ENCODE data around the gene GRPEL1. TPM values are rescaled to one million over a fixed set of nuclear protein-coding genes. Genes with fewer than 3 reads are reported as not detected.
A peak's percentile ranks its signal among the peaks of the same experiment; 100 is the strongest.

GRPEL1 gene
- total RNA-seq, 2 donors from 2014 or later, result 26.7 to 40.1 TPM

- ATAC-seq (ENCODE audit: insufficient number of reproducible peaks, low FRiP score, low read depth) (no peak), DNase-seq (ENCODE audit: low spot score) (no peak)
- no peak overlapping the region for H3K4me3 ChIP-seq
Measured at GRCh38 chr4:7073526-7074390, 5.9 kb upstream of the GRPEL1 start.

GRCh38 chr4:7073059-7073458 is 5.2 kb upstream of the GRPEL1 start:
- peaks cover 8% of the 10 kb centered on the region in 2 donors for H3K4me1 ChIP-seq (ENCODE audit: control insufficient read depth in 1 of 2, low read depth in 2 of 2)
- H3K9me3 ChIP-seq, result no peaks in the 10 kb centered on the region
- H3K27ac ChIP-seq, result no peak overlapping the region
- H3K36me3 ChIP-seq, result no peaks in the 10 kb centered on the region
- DNase-seq (ENCODE audit: low spot score) (no peak), ATAC-seq (ENCODE audit: insufficient number of reproducible peaks, low FRiP score, low read depth) (no peak)
- no peak for TF ChIP-seq CTCF (IDR thresholded peaks at IDR 0.05)
- no peak overlapping the region for H3K4me3 ChIP-seq
- no peaks in the 10 kb centered on the region for H3K27me3 ChIP-seq (replicated peaks; ENCODE audit: insufficient read depth)

More at GRCh38 chr4:7073526-7074390, 5.9 kb upstream of the GRPEL1 start:
- Histone ChIP-seq H3K27me3 (replicated peaks; ENCODE audit: insufficient read depth) (no peaks in the 10 kb centered on the region), H3K9me3 (no peaks in the 10 kb centered on the region), H3K4me1 (ENCODE audit: control insufficient read depth in 1 of 2, low read depth in 2 of 2) (peaks cover 7% of the 10 kb centered on the region in 2 donors), H3K27ac (no peak overlapping the region), H3K36me3 (no peaks in the 10 kb centered on the region)
- no peak for TF ChIP-seq CTCF (IDR thresholded peaks at IDR 0.05)

- no peak for ATAC-seq (ENCODE audit: insufficient number of reproducible peaks, low FRiP score, low read depth)
- no peak overlapping the region for H3K4me3 ChIP-seq
- H3K27me3 ChIP-seq (replicated peaks; ENCODE audit: insufficient read depth), result no peaks in the 10 kb centered on the region
- no peak overlapping the region for H3K27ac ChIP-seq
- peak; percentile 98 for TF ChIP-seq CTCF (IDR thresholded peaks at IDR 0.05)
- H3K4me1 ChIP-seq (ENCODE audit: control insufficient read depth in 1 of 2, low read depth in 2 of 2), result peaks cover 20 to 23% of the 10 kb centered on the region in 2 donors
- peak; percentile 46 for DNase-seq (ENCODE audit: low spot score)
- H3K36me3 ChIP-seq, result no peaks in the 10 kb centered on the region
- no peaks in the 10 kb centered on the region for H3K9me3 ChIP-seq
Measured at GRCh38 chr4:7070729-7071511, 3.1 kb upstream of the GRPEL1 start.

DNA sequence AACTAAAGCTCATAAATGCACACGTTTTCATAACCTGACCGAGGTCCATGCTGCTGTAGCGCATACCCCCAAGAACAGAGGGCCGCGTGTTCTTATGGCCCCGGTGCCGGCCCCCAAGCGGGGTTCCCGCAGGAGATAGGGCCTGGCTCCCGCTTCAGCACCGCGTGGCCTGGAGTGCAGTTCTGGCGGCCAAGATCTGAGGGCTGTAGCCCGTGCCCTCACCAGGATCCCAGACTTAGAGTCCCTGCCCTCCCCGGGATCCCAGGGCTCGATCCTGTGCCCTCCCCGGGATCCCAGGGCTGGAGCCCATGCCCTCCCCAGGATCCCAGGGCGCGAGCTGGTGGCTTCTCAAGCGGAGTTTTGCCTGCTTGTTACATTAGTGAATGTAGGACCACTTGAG is 1.0 kb upstream of the GRPEL1 start:
- ATAC-seq (ENCODE audit: insufficient number of reproducible peaks, low FRiP score, low read depth), result no peak
- Histone ChIP-seq H3K27me3 (replicated peaks; ENCODE audit: insufficient read depth) (no peaks in the 10 kb centered on the region), H3K27ac (peak overlapping the region; percentile 76 to 92), H3K4me1 (ENCODE audit: control insufficient read depth in 1 of 2, low read depth in 2 of 2) (peaks cover 20 to 25% of the 10 kb centered on the region in 2 donors), H3K4me3 (peak overlapping the region; percentile 98), H3K9me3 (no peaks in the 10 kb centered on the region), H3K36me3 (peaks cover 4% of the 10 kb centered on the region)
- no peak for TF ChIP-seq CTCF (IDR thresholded peaks at IDR 0.05)
- no peak for DNase-seq (ENCODE audit: low spot score)

GRCh38 chr4:7068279-7068842 is 497 bp upstream of the GRPEL1 start:
- Histone ChIP-seq H3K4me1 (ENCODE audit: control insufficient read depth in 1 of 2, low read depth in 2 of 2) (peaks cover 20 to 25% of the 10 kb centered on the region in 2 donors), H3K9me3 (no peaks in the 10 kb centered on the region), H3K27ac (peak overlapping the region; percentile 76 to 92), H3K36me3 (peaks cover 4% of the 10 kb centered on the region), H3K27me3 (replicated peaks; ENCODE audit: insufficient read depth) (no peaks in the 10 kb centered on the region), H3K4me3 (peak overlapping the region; percentile 98)
- no peak for TF ChIP-seq CTCF (IDR thresholded peaks at IDR 0.05)
- DNase-seq (ENCODE audit: low spot score) (no peak), ATAC-seq (ENCODE audit: insufficient number of reproducible peaks, low FRiP score, low read depth) (no peak)
